Gastroesophageal sphincter (tissue), 3 donors: ENCODE measurements around the gene ANO4.

Experiments
- EP300 ChIP-seq: sonication (generic); formaldehyde crosslinking; IDR thresholded peaks from one replicate; pipeline ENCODE4 v1.6.1; 2017; ENCODE audit warnings: antibody characterized with exemption, mild to moderate bottlenecking
- POLR2A ChIP-seq, 2 donors: fragments of 450-650 bp; IDR thresholded peaks; one replicate each; pipeline ENCODE4 v1.6.1; 2017; ENCODE audit warnings: antibody characterized with exemption in 2 of 2, mild to moderate bottlenecking in 2 of 2, moderate library complexity in 1 of 2
- TF ChIP-seq, protein P1 (sequence below), 4 experiments: fragments of 200-600 bp in 2 of 4; fragments of 450-650 bp in 2 of 4; sonication (generic) in 1 of 4; IDR thresholded peaks; one replicate each; pipeline ENCODE4 v1.5.1; 2017 to 2019; ENCODE audit warnings: antibody characterized with exemption in 4 of 4, mild to moderate bottlenecking in 2 of 4, moderate library complexity in 2 of 4

DNA sequence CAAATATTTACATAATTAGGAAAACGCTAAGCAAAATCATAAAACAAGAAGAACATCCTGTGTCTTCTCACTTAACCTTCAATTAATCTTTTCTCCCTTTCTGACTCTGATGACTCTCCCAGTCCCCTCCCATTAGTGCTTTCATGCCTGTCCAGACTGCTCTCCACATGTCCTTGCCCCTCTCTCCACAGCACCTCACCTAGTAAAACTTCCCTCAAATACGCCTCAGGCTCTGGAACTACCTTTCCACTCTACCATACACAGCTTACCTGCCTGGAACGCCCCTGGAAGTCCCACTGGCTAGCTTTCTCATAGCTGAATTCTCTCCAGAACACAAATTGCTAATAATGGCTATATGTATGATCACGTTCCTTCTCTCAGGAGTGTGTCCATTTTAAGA lies 370.7 kb downstream of the ANO4 start:
- TF ChIP-seq, protein P1, sequence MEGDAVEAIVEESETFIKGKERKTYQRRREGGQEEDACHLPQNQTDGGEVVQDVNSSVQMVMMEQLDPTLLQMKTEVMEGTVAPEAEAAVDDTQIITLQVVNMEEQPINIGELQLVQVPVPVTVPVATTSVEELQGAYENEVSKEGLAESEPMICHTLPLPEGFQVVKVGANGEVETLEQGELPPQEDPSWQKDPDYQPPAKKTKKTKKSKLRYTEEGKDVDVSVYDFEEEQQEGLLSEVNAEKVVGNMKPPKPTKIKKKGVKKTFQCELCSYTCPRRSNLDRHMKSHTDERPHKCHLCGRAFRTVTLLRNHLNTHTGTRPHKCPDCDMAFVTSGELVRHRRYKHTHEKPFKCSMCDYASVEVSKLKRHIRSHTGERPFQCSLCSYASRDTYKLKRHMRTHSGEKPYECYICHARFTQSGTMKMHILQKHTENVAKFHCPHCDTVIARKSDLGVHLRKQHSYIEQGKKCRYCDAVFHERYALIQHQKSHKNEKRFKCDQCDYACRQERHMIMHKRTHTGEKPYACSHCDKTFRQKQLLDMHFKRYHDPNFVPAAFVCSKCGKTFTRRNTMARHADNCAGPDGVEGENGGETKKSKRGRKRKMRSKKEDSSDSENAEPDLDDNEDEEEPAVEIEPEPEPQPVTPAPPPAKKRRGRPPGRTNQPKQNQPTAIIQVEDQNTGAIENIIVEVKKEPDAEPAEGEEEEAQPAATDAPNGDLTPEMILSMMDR (IDR thresholded peaks at IDR 0.05), result no peak
- no peak for TF ChIP-seq EP300
- TF ChIP-seq POLR2A (IDR thresholded peaks at IDR 0.05), result no peak
